GDM1 (cell line): ENCODE measurements around the gene ESYT3.
"Not testable (repeated sequence)": the region's sequence is repeated elsewhere in the genome, so short reads cannot be mapped to it uniquely, and the experiment has no call there.

Source experiments
- DNase-seq: peaks from one replicate; lab custom pipeline; 2025; lab: John Stamatoyannopoulos, UW

Gene ESYT3

DNA sequence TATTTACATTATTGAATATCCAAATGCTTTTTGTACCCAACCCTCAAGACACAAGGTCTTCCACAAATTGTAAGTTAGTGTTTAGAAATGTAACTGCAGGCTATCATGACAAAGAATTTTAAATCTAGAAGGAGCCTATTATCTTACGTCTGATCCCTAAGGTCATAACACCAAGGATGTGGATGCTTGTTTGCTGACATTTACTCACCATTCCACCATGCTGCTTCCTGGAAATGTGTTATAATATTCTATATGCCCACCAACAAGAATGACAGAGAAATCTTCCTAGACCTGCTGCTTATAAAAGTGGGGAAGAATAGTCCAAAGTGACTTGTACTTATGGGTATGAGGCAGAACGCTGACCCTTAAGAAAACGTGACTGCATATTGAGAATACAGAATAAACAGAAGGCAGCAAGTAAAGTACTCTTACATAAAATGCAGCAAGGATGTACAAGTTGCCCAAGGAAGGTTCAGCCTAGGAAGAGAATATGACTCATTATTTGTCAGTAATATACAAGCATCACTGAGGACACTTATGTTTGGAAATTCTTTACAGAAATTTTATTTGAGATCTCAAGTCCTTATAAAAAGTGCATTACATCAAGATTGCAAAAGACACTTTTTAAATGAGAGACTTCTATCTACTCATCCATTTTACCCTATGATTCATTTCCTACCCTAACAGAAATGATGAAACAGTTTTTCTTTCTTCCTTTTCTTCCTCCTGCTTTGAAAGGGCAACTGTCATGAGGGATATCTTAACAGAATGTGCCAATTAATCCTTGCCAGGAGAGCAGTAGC is 59.6 kb downstream of the ESYT3 start:
- no peak for DNase-seq

DNA sequence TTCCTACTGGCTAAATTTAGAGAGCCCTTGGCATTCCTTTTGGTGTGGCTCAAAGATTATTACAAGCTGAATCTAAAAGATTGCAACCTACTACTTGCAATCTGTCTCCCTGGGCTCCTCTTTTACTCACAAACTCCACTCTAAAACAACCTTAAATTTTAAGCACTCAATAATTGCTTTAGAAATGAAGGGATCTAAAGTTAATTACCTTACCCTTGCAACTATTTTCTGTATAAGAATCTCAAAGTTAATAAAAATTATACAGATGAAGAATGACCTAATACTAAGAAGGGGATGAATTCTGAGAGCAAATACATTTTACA is 60.2 kb downstream of the ESYT3 start:
- no peak for DNase-seq

DNA sequence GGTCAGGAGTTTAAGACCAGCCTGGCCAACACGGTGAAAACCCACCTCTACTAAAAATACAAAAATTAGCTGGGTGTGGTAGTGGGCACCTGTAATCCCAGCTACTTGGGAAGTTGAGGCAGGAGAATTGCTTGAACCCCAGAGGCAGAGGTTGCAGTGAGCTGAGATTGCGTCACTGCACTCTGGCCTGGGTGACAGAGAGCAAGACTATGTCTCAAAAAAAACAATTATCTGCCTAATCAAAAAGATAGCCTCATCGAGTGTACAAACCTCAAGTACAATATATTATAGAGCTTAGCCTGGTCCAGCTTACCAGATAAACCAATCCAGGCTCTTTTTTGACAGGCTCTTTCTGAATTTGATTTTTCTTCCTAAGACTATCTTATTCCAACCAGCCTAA is 61.2 kb downstream of the ESYT3 start:
- not testable (repeated sequence) for DNase-seq

DNA sequence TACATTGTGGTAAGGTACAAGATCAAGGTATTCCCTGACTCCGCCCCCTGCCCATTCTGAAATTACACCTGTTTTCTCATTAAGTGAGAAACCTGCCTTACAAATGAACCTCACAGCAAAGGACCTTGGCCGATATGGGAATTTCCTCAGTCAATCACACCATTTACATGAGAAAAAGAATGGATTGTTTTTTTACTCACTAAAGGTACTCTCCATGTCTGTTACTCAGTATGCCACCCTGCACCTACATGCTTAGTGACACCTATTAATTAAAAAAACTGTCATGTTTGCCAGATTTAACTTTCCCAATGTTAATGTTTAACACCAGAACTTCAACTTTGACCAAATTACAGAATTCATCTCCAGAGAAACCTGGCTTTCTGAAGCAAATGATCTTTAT is 62.0 kb downstream of the ESYT3 start:
- DNase-seq = no peak

DNA sequence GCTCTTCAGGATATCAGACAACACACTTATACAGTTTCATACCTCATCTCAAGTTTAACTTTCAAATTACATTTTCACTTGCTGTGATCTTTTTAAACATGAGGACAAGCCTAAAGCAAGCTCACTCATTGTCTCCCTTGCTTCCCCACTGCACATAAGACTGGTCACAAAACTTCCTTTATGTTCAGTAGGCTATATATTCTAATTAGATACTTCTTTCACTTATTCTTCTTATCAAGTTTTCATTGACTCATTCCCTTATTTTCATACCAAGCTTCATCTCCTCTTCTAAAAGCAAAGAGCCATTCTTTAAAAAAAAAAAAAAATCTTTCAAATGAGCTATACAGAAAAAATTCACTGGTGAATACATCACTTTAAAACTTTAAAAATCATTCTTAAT is 62.6 kb downstream of the ESYT3 start:
- DNase-seq = no peak

DNA sequence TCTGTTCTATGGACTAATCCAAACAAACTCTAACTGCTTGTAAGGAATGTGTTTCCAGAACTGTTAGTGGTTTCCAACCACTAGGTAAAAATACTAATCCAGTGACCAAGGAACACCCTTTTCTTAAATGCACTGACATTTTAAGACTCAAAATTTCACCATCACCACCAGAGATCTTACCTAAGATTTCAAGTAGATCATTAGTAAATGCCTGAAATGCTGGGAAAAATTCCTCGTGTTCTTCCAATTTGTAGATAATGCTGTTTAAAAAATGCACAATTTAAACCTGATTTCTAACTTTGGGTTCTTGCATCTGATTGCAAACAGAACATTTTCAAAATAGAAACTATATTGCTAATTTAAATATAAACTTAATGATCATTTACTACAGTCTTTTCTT is 63.4 kb downstream of the ESYT3 start:
- DNase-seq = no peak

DNA sequence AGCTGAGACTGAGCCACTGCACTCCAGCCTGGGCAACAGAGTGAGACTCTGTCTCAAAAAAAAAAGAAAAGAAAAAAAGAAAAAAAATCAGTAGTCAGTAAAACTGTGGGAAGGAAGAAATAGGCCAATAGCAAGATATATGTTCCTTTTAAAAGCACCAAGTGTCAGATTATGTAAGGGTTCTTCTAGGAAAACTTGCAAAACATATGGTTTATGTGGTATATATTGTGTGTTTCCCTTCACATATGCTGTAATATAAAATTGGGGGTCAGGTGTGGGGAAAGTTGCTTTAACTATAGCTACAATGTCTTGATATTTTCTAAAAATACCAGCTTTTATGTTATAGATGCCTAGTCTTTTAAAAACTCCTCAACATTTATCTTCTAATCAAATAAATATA is 64.6 kb downstream of the ESYT3 start:
- DNase-seq = no peak

DNA sequence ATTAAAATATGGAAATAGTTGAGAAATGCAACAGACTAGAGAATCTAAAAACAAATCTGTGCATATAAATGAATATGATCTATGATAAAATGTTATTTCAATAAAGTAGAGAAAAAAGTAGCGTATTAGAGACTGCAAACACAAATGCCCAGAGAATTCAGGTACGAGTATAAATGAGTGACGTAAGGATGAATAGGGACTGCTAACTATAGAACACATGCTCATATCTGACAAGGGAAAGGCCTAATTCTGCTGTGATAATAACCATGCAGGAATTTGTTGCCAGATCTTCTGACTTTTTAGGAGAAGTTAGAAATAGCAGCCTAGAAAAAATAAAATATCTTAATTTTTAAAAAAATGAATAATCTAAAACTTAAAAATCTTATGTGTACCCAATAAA is 73.1 kb downstream of the ESYT3 start:
- DNase-seq = no peak

DNA sequence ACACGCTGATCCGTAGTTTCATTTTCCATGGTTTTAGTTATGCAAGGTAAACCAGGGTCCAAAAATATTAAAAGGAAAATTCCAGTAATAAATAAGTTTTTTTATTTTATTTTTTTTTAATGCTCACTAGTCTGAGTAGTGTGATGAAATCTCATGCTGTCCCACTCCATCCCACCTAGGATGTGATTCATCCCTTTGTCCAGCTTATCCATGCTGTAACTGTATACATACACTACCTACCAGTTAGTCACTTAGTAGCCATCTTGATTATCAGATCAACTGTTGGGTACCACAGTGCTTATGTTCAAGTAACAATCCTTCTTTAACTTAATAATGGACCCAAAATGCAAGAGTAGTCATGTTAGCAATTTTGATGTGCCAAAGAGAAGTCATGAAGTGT is 75.2 kb downstream of the ESYT3 start:
- no peak for DNase-seq

DNA sequence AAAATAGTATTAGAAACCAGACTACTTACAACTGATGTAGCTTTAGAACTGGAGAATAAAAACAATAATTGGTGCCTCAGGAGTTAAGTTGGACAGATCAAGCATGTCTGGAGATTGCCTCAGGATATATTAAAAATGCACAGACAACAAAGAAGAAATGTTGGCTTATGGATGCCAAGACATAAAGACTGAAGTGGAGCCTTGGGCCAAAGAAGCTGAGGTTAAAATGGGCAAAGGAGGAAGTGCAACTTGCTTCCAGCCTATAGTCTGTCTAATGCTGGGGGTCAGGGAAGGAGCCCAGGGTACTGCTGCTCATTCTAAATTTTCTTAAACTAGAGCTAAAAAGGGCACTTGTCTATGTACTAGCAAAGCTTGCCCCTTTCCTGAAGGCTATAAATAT is 77.5 kb downstream of the ESYT3 start:
- DNase-seq = no peak

DNA sequence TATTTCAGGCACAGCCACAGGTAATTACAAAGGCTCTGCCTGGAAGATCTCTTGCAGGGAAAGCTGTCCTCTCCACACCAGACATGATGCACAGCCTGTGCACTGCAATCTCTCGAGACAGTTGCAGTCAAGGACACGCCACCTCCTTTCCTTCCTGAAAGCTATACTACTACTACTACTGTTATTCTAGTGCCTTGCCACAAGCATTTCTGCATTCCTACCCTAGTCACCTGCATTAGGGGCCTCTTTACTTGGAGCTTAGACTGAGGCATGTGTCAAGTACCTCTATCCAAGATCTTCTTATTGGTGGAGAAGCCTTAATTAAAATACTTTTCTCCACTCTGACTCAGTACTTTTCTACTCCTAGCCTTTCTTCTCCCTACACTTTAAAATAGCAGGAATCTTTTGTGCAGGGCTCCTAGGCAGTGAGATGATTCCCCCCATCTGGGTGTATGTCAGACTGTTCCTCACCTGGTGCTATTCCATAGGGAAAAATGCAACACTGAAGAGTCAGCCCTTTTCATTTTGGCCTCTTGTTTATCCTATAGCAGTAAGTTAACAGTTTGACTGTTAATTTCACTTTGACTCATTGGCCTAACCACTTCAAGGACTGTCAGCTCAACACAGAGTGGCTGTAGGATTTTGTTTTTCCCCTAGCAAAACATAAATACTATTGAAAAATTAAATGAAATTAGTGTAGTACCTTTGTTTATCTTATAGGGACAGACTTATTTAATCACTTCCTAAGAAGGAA is 78.9 kb downstream of the ESYT3 start:
- DNase-seq = no peak

DNA sequence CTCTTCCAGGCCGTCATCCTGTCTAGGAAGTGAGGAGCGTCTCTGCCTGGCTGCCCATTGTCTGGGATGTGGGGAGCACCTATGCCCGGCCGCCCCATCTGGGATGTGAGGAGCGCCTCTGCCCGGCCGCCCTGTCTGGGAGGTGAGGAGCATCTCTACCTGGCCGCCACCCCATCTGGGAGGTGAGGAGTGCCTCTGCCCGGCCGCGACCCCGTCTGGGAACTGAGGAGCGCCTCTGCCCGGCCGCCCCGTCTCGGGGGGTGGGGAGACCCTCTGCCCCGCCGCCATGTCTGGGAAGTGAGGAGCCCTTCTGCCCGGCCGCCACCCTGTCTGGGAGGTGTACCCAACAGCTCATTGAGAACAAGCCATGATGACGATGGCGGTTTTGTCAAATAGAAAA is 87.0 kb downstream of the ESYT3 start:
- DNase-seq = not testable (repeated sequence)
